IMR-90 (cell line): ENCODE measurements around the gene TMEM238. TPM values are rescaled to one million over a fixed set of nuclear protein-coding genes. Genes with fewer than 3 reads are reported as not detected.

Experiments used
- ATAC-seq: fragments of 200-7000 bp; cut with Tn5 transposase; 2 replicates; pipeline ENCODE4 v1.9.1; 2020; ENCODE audit warnings: low read depth, mild to moderate bottlenecking, moderate library complexity
- BruUV-seq: library from RNA; stranded (reverse); fragments of 400-500 nt; replicated peaks from 2 replicates; lab custom pipeline; 2021; lab: Mats Ljungman, UMichigan
- CTCF ChIA-PET: fragments of 300-600 bp; formaldehyde crosslinking; extraction: SDS; loops from one replicate; lab custom pipeline; 2021; ENCODE audit warnings: antibody characterized with exemption; lab: Yijun Ruan, JAX
- POLR2A ChIA-PET: fragments of 300-600 bp; sonication (Branson Sonifier 250); formaldehyde crosslinking; loops from one replicate; lab custom pipeline; 2022; ENCODE audit warnings: antibody characterized with exemption; ENCODE audit not compliant: unreplicated experiment; lab: Charles Lee
- DNase-seq: peaks from one replicate; pipeline ENCODE4 v3.0.0; 2013
- H2AFZ ChIP-seq: replicated peaks from 2 replicates; pipeline ENCODE3; 2013; ENCODE audit warnings: low read length, mild to moderate bottlenecking; ENCODE audit not compliant: poor library complexity
- H2AK5ac ChIP-seq: 2 replicates; pipeline ENCODE4 v1.6.1; 2013; ENCODE audit warnings: low read depth, low read length, inconsistent platforms
- H2AK9ac ChIP-seq: replicated peaks from 2 replicates; pipeline ENCODE3; 2013; ENCODE audit warnings: mild to moderate bottlenecking, low read depth, low read length, moderate library complexity; ENCODE audit not compliant: poor library complexity
- H2BK120ac ChIP-seq: 2 replicates; pipeline ENCODE4 v1.6.1; 2013; ENCODE audit warnings: low read depth, low read length, inconsistent platforms
- H2BK15ac ChIP-seq: 3 replicates; pipeline ENCODE4 v1.6.1; 2013; ENCODE audit warnings: low read depth, low read length, inconsistent platforms
- H2BK20ac ChIP-seq: 2 replicates; pipeline ENCODE4 v1.6.1; 2013; ENCODE audit warnings: low read depth, mild to moderate bottlenecking, inconsistent platforms, low read length, moderate library complexity
- H2BK5ac ChIP-seq: 2 replicates; pipeline ENCODE4 v1.6.1; 2013; ENCODE audit warnings: mild to moderate bottlenecking, low read depth, low read length, inconsistent platforms; ENCODE audit not compliant: poor library complexity, severe bottlenecking
- H3K14ac ChIP-seq: replicated peaks from 2 replicates; pipeline ENCODE4 v1.6.1; 2013; ENCODE audit warnings: low read depth, low read length, inconsistent platforms
- H3K18ac ChIP-seq: 2 replicates; pipeline ENCODE4 v1.6.1; 2013; ENCODE audit warnings: low read depth, low read length, control low read depth
- H3K23ac ChIP-seq: 2 replicates; pipeline ENCODE4 v1.6.1; 2013; ENCODE audit warnings: low read depth, low read length, inconsistent platforms
- H3K27ac ChIP-seq: 2 replicates; pipeline ENCODE4 v1.5.1; 2013; ENCODE audit warnings: mild to moderate bottlenecking, control low read depth, low read length; ENCODE audit not compliant: insufficient read depth
- H3K27me3 ChIP-seq: 2 replicates; pipeline ENCODE4 v1.6.1; 2013; ENCODE audit warnings: low read length; ENCODE audit not compliant: control insufficient read depth, insufficient read depth
- H3K36me3 ChIP-seq: 2 replicates; pipeline ENCODE4 v1.6.1; 2013; ENCODE audit warnings: low read length, mixed read lengths; ENCODE audit not compliant: control insufficient read depth, insufficient read depth
- H3K4ac ChIP-seq: 2 replicates; pipeline ENCODE4 v1.6.1; 2013; ENCODE audit warnings: low read depth, low read length, inconsistent platforms
- H3K4me1 ChIP-seq: 2 replicates; pipeline ENCODE4 v1.6.1; 2013; ENCODE audit warnings: low read length, mixed read lengths; ENCODE audit not compliant: control insufficient read depth, insufficient read depth
- H3K4me2 ChIP-seq: 2 replicates; pipeline ENCODE4 v1.6.1; 2013; ENCODE audit warnings: low read depth, mild to moderate bottlenecking, control low read depth, low read length, moderate library complexity
- H3K4me3 ChIP-seq: 2 replicates; pipeline ENCODE4 v1.5.1; 2013; ENCODE audit warnings: low read depth, mild to moderate bottlenecking, control low read depth, low read length, moderate library complexity; ENCODE audit not compliant: insufficient read depth
- H3K56ac ChIP-seq: 2 replicates; pipeline ENCODE4 v1.6.1; 2013; ENCODE audit warnings: low read length, inconsistent platforms; ENCODE audit not compliant: insufficient read depth; ENCODE audit errors: extremely low read depth
- H3K79me1 ChIP-seq, 2 experiments: 2 replicates each; pipeline ENCODE4 v1.6.1; 2013; ENCODE audit warnings: low read length in 2 of 2, inconsistent platforms in 1 of 2, low read depth in 1 of 2
- H3K9ac ChIP-seq: 2 replicates; pipeline ENCODE4 v1.6.1; 2013; ENCODE audit warnings: low read depth, low read length, control low read depth
- H3K9me1 ChIP-seq: 2 replicates; pipeline ENCODE4 v1.6.1; 2013; ENCODE audit warnings: low read length, inconsistent platforms; ENCODE audit not compliant: insufficient read depth
- H3K9me3 ChIP-seq: 2 replicates; pipeline ENCODE4 v1.6.1; 2013; ENCODE audit warnings: low read length; ENCODE audit not compliant: control insufficient read depth, insufficient read depth
- H4K20me1 ChIP-seq: 2 replicates; pipeline ENCODE4 v1.6.1; 2013; ENCODE audit warnings: low read length, inconsistent platforms; ENCODE audit not compliant: insufficient read depth
- H4K5ac ChIP-seq: 2 replicates; pipeline ENCODE4 v1.6.1; 2013; ENCODE audit warnings: mild to moderate bottlenecking, low read depth, low read length, control low read depth
- H4K8ac ChIP-seq, 2 experiments: 2 replicates each; pipeline ENCODE4 v1.6.1; 2013; ENCODE audit warnings: low read depth in 2 of 2, low read length in 2 of 2, control low read depth in 1 of 2, inconsistent platforms in 1 of 2
- H4K91ac ChIP-seq: 2 replicates; pipeline ENCODE4 v1.6.1; 2013; ENCODE audit warnings: low read depth, low read length, inconsistent platforms; ENCODE audit not compliant: insufficient read depth
- BHLHE40 ChIP-seq: fragments of 150-350 bp; IDR thresholded peaks from 2 replicates; pipeline ENCODE4 v1.6.1; 2016; ENCODE audit warnings: mild to moderate bottlenecking, low read depth, low read length
- FOS ChIP-seq: fragments of 150-350 bp; IDR thresholded peaks from 2 replicates; pipeline ENCODE4 v1.6.1; 2016; ENCODE audit warnings: low read depth, low read length
- NFE2L2 ChIP-seq: fragments of 150-350 bp; IDR thresholded peaks from 2 replicates; pipeline ENCODE4 v1.6.1; 2016; ENCODE audit warnings: low read depth, mild to moderate bottlenecking, low read length
- POLR2A ChIP-seq: IDR thresholded peaks from 2 replicates; pipeline ENCODE4 v1.6.1; 2012; ENCODE audit warnings: mild to moderate bottlenecking, low read depth, low read length
- RAD21 ChIP-seq: IDR thresholded peaks from 2 replicates; pipeline ENCODE4 v1.6.1; 2012; ENCODE audit warnings: low read length, improper control_type of control experiment
- WGBS, 2 experiments: methylation state at CpG; one replicate each; pipeline versions ENCODE4 v1.1.5 to v1.1.7; 2013; ENCODE audit warnings: missing lambda C conversion rate in 2 of 2; ENCODE audit not compliant: insufficient read length in 1 of 2; ENCODE audit errors: extremely low coverage in 2 of 2; 5-methylcytosine and 5-hydroxymethylcytosine counted together
- dilution Hi-C: fragments of 300-500 bp; cut with HindIII; formaldehyde crosslinking; loops from one replicate; pipeline ENCODE4 v1.14.3; 2018; ENCODE audit warnings: low sequenced_read_pairs; ENCODE audit not compliant: unreplicated experiment
- in situ Hi-C: fragments of 300-500 bp; cut with MboI; formaldehyde crosslinking; loops from 3 replicates; pipeline ENCODE4 v1.14.3; 2019; ENCODE audit warnings: low sequenced_read_pairs, inconsistent platforms, mixed read lengths
- intact Hi-C: fragments of 100-400 bp; cut with micrococcal nuclease; formaldehyde crosslinking; loops from 2 replicates; pipeline ENCODE4 v1.10.0; 2022
- polyA plus RNA-seq, 3 experiments: library from polyadenylated mRNA; depleted of rRNA; stranded (reverse); fragments of >200 nt; gene quantifications; 2 replicates each; pipeline ENCODE4 v1.2.3, GENCODE V29; 2012; ENCODE audit warnings: low replicate concordance in 1 of 3
- total RNA-seq: library from RNA; depleted of rRNA; stranded (reverse); fragments of >200 nt; gene quantifications from 2 replicates; pipeline ENCODE4 v1.2.3, GENCODE V29; 2012
- TF ChIP-seq, protein P1 (sequence below): fragments of 150-350 bp; IDR thresholded peaks from 2 replicates; pipeline ENCODE4 v1.6.1; 2017; ENCODE audit warnings: mild to moderate bottlenecking, antibody characterized with exemption, low read length, low read depth

The TMEM238 gene
- total and polyA plus RNA-seq, 2 of the 4 experiments (the other 2 are of a cell fraction) = not detected

GRCh38 chr19:55358493-55358892, 25.6 kb downstream of the TMEM238 start:
- Histone ChIP-seq H3K4me3 (no peak overlapping the region), H3K23ac (no peak overlapping the region), H3K4me1 (peaks cover 2% of the 10 kb centered on the region; the same call in 1 of the 2 replicates), H3K27ac (no peak overlapping the region), H3K36me3 (no peaks in the 10 kb centered on the region), H4K20me1 (peaks cover 9% of the 10 kb centered on the region; the same call in 1 of the 2 replicates), H3K4me2 (no peak overlapping the region), H3K9me1 (no peaks in the 10 kb centered on the region), H2AK9ac (no peak overlapping the region), H3K14ac (no peak overlapping the region), H2AK5ac (no peak overlapping the region), H4K5ac (no peak overlapping the region), H3K18ac (no peak overlapping the region), H4K8ac (no peak overlapping the region), H2BK5ac (no peak overlapping the region), H4K91ac (no peak overlapping the region), H3K79me1 (no peaks in the 10 kb centered on the region), H3K27me3 (peaks cover 23% of the 10 kb centered on the region), H2BK20ac (no peak overlapping the region), H3K56ac (no peak overlapping the region), H2BK120ac (no peak overlapping the region), H2AFZ (no peak overlapping the region), H3K9me3 (no peaks in the 10 kb centered on the region), H3K4ac (no peak overlapping the region), H2BK15ac (no peak overlapping the region), H3K9ac (no peak overlapping the region)
- ATAC-seq (no peak), DNase-seq (no peak)
- dilution Hi-C loops (no loop called here), intact Hi-C loops (no loop called here), in situ Hi-C loops (no loop called here)
- no TSS peak for BruUV-seq
- POLR2A ChIA-PET = no interaction called here
- CTCF ChIA-PET = no interaction called here
- 92% methylated on average over 11 of the region's 19 CpGs; no CpG with 5 or more reads in 1 of the 2 experiments for WGBS, 2 experiments
- TF ChIP-seq NFE2L2 (no peak), BHLHE40 (no peak), RAD21 (no peak), POLR2A (no peak), FOS (no peak)
- TF ChIP-seq, protein P1, sequence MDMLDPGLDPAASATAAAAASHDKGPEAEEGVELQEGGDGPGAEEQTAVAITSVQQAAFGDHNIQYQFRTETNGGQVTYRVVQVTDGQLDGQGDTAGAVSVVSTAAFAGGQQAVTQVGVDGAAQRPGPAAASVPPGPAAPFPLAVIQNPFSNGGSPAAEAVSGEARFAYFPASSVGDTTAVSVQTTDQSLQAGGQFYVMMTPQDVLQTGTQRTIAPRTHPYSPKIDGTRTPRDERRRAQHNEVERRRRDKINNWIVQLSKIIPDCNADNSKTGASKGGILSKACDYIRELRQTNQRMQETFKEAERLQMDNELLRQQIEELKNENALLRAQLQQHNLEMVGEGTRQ = no peak
